ENCODE results near the gene HIBADH.

DNA sequence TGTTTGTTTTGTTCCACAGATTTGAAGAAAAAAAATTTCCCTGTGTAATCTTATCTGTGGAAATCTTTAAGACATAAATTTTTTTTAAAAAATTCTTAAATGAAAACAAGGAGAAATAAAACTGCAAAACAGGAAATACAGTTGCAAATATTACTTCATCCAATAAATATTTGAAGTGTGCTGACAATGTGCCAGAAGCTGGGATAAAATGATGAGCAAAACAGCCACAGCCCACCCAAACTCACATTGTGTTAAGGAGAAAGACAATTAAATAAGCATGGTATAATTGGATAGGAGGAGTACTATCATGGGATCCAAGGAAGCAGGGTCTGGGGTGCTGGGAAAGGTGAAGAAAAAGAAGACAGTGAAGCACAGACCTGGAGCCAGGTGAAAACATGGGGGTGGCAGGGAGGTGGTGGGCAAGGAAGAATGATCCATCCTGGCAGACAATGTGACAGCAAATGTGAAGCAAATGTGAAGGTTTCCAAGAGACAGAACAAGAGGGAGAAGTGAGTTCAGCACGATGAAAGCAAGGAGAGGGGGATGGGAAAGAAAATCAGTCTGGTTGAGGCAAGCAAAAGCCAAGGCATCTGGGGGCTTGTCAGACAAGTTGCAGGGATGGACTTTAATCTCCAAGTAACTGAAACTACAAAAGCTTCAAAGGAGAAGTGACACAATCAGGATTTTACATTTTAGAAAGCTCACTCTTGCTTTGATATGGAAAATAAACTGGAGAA, 135.9 kb downstream of the HIBADH start:
- no peak for TF ChIP-seq CTCF (conservative IDR thresholded peaks at IDR 0.05; ENCODE audit: low read length)
- TF ChIP-seq EZH2phosphoT487 (IDR thresholded peaks at IDR 0.05; ENCODE audit: borderline replicate concordance), result no peak

Measured in Loucy (cell line).